ENCODE results near the gene CASKIN2.

Gene CASKIN2

DNA sequence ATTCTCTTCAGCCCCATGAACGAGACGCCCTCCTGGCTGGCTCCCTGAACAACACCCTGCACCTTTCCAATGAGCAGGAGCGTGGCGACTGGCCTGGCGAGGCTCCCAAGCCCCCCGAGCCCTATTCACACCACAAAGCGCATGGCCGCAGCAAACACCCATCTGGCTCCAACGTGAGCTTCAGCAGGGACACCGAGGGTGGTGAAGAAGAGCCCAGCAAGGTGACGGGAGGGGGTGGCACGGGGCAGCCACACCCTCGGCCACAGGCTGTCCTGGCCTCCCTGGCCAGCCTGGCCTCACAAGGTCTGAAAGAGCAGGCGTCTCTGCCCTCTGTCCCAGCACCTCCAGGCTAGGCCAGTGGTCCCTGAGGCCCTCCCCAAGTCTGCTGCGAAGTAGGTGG lies 23.7 kb downstream of the CASKIN2 start:
- TF ChIP-seq TAF1 (IDR thresholded peaks at IDR 0.05; ENCODE audit: low read depth, low read length): no peak
- TF ChIP-seq PAX5 (IDR thresholded peaks at IDR 0.05; ENCODE audit: insufficient read depth, low read length, severe bottlenecking): no peak
- TF ChIP-seq SPI1 (IDR thresholded peaks at IDR 0.05; ENCODE audit: low read depth, low read length): no peak
- TF ChIP-seq POLR2A (IDR thresholded peaks at IDR 0.05; ENCODE audit: low read depth, low read length): no peak
- TF ChIP-seq POU2F2 (IDR thresholded peaks at IDR 0.05; ENCODE audit: low read depth, low read length): no peak
- TF ChIP-seq POLR2AphosphoS5 (IDR thresholded peaks at IDR 0.05; ENCODE audit: low read depth, low read length): no peak
- DNase-seq (ENCODE audit: insufficient read length, low spot score) (no peak), FAIRE-seq (no peak)

DNA sequence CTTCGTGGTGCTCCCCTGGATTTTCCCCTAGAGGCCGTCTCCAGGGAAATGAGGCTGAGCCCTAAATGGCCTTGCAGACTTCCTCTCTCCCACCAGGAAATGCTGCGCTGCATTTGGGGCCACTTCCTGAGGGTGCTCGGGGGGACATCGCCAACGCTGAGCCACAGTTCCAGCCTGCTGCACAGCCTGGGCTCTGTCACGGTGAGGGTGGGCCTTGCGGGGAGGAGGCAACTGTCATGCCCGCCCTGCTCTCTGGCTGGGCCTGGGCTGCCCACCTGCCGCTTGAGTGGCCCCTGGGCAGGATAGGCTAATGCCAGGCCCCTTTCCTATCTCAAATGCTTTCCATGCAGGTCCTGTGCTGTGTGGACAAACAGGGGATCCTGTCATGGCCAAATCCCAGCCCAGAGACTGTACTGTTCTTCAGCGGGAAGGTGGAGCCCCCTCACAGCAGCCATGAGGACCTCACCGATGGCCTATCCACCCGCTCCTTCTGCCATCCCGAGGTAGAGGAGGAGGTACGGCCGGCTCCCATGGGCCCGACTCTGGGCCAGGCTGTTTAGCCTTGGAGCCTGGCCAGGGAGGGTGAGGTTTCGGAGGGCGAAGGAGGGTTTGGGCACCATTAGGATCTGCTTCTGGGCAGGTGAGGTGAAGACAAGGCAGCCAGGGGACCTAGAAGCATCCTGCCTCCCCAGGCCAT lies 24.2 kb downstream of the CASKIN2 start:
- TF ChIP-seq POU2F2 (IDR thresholded peaks at IDR 0.05; ENCODE audit: low read depth, low read length) (no peak), POLR2AphosphoS5 (IDR thresholded peaks at IDR 0.05; ENCODE audit: low read depth, low read length) (no peak), POLR2A (IDR thresholded peaks at IDR 0.05; ENCODE audit: low read depth, low read length) (no peak), TAF1 (IDR thresholded peaks at IDR 0.05; ENCODE audit: low read depth, low read length) (no peak), PAX5 (IDR thresholded peaks at IDR 0.05; ENCODE audit: insufficient read depth, low read length, severe bottlenecking) (no peak), SPI1 (IDR thresholded peaks at IDR 0.05; ENCODE audit: low read depth, low read length) (no peak)
- DNase-seq (ENCODE audit: insufficient read length, low spot score) (no peak), FAIRE-seq (no peak)

DNA sequence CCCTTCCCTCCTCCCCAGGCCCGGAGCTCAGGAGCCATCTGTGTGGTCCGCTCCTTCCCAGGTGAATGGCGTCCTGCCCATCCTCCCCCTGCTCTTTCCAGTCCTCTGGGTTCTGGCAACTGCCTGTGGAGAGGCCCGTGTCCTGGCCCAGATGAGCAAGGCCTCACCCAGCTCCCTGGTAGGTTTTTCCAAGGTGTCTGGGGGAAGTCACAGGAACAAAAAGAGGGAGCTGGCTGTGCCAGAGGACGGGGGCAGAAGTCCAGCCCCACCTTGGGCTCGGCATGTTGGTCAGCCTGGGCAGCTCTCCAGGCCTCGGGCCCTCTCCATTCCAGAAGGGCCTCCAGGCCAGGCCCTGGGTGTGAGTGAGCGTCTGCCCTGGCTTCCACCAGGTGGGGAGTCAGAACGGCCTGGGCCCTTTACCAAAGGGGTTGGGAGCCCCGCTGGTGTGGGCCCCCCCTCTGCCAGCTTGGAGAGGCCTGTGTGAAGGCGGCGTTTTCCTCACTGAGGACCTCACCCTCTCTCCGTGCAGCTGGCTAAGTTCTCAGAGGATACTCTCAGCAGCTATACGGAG lies 25.1 kb downstream of the CASKIN2 start:
- DNase-seq (ENCODE audit: insufficient read length, low spot score) (no peak), FAIRE-seq (no peak)
- TF ChIP-seq PAX5 (IDR thresholded peaks at IDR 0.05; ENCODE audit: insufficient read depth, low read length, severe bottlenecking): no peak
- no peak for TF ChIP-seq SPI1 (IDR thresholded peaks at IDR 0.05; ENCODE audit: low read depth, low read length)
- TF ChIP-seq POLR2A (IDR thresholded peaks at IDR 0.05; ENCODE audit: low read depth, low read length): no peak
- TF ChIP-seq TAF1 (IDR thresholded peaks at IDR 0.05; ENCODE audit: low read depth, low read length): no peak
- no peak for TF ChIP-seq POU2F2 (IDR thresholded peaks at IDR 0.05; ENCODE audit: low read depth, low read length)
- no peak for TF ChIP-seq POLR2AphosphoS5 (IDR thresholded peaks at IDR 0.05; ENCODE audit: low read depth, low read length)

DNA sequence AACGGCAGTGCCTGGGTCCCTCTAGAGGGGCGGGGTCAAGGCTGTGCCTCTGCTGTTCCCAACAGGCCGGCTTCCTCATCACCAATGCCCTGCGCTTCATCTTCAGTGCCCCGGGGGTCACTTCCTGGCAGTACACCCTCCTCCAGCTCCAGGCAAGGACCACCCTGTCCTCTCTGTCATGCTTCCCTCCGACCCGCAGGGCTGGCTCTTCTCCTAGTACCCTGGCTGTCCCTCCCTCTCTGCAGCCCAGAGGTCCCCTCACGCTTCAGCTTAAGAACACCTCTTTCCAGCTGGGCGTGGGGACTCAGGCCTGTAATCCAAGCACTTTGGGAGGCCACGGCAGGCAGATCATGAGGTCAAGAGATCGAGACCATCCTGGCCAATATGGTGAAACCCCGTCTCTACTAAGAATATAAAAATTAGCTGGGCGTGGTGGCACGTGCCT lies 25.8 kb downstream of the CASKIN2 start:
- DNase-seq (ENCODE audit: insufficient read length, low spot score) (no peak), FAIRE-seq (no peak)
- TF ChIP-seq PAX5 (IDR thresholded peaks at IDR 0.05; ENCODE audit: insufficient read depth, low read length, severe bottlenecking): no peak
- TF ChIP-seq POU2F2 (IDR thresholded peaks at IDR 0.05; ENCODE audit: low read depth, low read length): no peak
- no peak for TF ChIP-seq POLR2A (IDR thresholded peaks at IDR 0.05; ENCODE audit: low read depth, low read length)
- TF ChIP-seq POLR2AphosphoS5 (IDR thresholded peaks at IDR 0.05; ENCODE audit: low read depth, low read length): no peak

- DNase-seq (ENCODE audit: insufficient read length, low spot score) (no peak), FAIRE-seq (no peak)
- TF ChIP-seq TAF1 (IDR thresholded peaks at IDR 0.05; ENCODE audit: low read depth, low read length): no peak
- TF ChIP-seq POLR2A (IDR thresholded peaks at IDR 0.05; ENCODE audit: low read depth, low read length): no peak
- TF ChIP-seq SPI1 (IDR thresholded peaks at IDR 0.05; ENCODE audit: low read depth, low read length): no peak
- TF ChIP-seq POU2F2 (IDR thresholded peaks at IDR 0.05; ENCODE audit: low read depth, low read length): no peak
- TF ChIP-seq POLR2AphosphoS5 (IDR thresholded peaks at IDR 0.05; ENCODE audit: low read depth, low read length): no peak
- no peak for TF ChIP-seq PAX5 (IDR thresholded peaks at IDR 0.05; ENCODE audit: insufficient read depth, low read length, severe bottlenecking)
These were observed 26.4 kb downstream of the CASKIN2 start for GRCh38 chr17:75488693-75489510.

DNA sequence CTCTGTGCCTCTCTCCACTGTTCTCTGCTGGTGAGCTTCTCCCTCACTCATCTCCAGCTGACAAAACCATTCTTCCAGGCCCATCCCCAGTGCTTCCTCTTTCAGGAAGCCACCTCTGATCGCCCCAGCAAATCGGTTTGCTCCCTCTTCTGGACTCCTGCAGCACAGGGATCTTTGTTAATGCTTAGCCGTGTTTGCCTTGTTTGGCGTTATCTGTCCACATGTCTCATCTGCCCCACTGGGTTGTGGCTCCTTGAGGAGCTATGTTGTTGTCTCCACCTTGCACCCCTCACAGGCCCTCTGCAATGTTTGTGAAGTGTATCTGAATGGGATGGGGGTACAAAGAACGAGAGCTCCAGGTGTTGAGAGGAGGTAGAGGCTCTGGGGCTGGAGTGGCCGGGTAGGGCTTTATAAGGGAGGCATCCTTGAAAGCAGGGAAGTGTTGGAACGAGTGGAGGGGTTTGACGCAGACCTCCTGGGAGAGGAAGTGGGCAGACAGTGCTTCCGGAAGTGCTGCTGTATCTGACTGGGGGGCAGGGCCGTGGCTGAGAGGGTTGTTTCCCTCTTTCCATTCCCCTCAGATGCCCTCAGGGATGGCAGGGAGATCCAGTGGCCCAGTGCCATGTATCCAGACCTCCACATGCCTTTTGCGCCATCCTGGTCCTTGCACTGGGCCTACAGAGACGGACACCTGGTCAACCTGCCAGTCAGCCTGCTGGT lies 27.8 kb downstream of the CASKIN2 start:
- TF ChIP-seq POLR2AphosphoS5 (IDR thresholded peaks at IDR 0.05; ENCODE audit: low read depth, low read length) (0 out of 2 replicates have a peak, but pooled peaks have one; percentile 24), POLR2A (IDR thresholded peaks at IDR 0.05; ENCODE audit: low read depth, low read length) (0 out of 2 replicates have a peak, but pooled peaks have one; percentile 30), SPI1 (IDR thresholded peaks at IDR 0.05; ENCODE audit: low read depth, low read length) (peak; percentile 89), POU2F2 (IDR thresholded peaks at IDR 0.05; ENCODE audit: low read depth, low read length) (no peak), TAF1 (IDR thresholded peaks at IDR 0.05; ENCODE audit: low read depth, low read length) (peak; percentile 33; the same call in 1 of the 2 replicates), PAX5 (IDR thresholded peaks at IDR 0.05; ENCODE audit: insufficient read depth, low read length, severe bottlenecking) (no peak)
- FAIRE-seq (peak; percentile 92), DNase-seq (ENCODE audit: insufficient read length, low spot score) (peak; percentile 85)

DNA sequence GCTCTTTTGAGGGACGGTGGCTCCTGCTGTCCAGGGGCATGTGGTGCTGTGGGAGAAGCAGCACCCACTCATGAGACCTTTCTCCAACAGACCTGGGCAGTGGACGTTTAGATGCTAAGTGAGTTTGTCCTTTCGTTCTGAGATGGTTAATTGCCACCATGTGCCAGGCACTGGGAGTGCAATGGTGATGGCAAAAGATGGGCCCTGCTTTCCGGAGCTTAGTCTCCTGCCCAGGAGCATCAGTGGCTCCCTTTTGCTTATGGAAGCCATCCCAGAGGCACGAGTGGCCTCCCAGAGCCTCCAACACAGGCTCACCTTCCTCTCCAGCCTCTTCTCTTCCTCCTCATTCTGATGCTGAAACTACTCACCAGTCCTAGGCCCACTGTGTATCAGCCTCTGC lies 28.4 kb downstream of the CASKIN2 start:
- DNase-seq (ENCODE audit: insufficient read length, low spot score): no peak
- peak; percentile 5 for FAIRE-seq
- no peak for TF ChIP-seq POU2F2 (IDR thresholded peaks at IDR 0.05; ENCODE audit: low read depth, low read length)
- no peak for TF ChIP-seq TAF1 (IDR thresholded peaks at IDR 0.05; ENCODE audit: low read depth, low read length)
- TF ChIP-seq PAX5 (IDR thresholded peaks at IDR 0.05; ENCODE audit: insufficient read depth, low read length, severe bottlenecking): no peak
- TF ChIP-seq SPI1 (IDR thresholded peaks at IDR 0.05; ENCODE audit: low read depth, low read length): no peak
- no peak for TF ChIP-seq POLR2A (IDR thresholded peaks at IDR 0.05; ENCODE audit: low read depth, low read length)
- no peak for TF ChIP-seq POLR2AphosphoS5 (IDR thresholded peaks at IDR 0.05; ENCODE audit: low read depth, low read length)

GRCh38 chr17:75486151-75486550 lies 29.2 kb downstream of the CASKIN2 start:
- no peak for DNase-seq (ENCODE audit: insufficient read length, low spot score)
- FAIRE-seq: no peak
- no peak for TF ChIP-seq POLR2AphosphoS5 (IDR thresholded peaks at IDR 0.05; ENCODE audit: low read depth, low read length)
- TF ChIP-seq SPI1 (IDR thresholded peaks at IDR 0.05; ENCODE audit: low read depth, low read length): no peak
- no peak for TF ChIP-seq POU2F2 (IDR thresholded peaks at IDR 0.05; ENCODE audit: low read depth, low read length)
- TF ChIP-seq POLR2A (IDR thresholded peaks at IDR 0.05; ENCODE audit: low read depth, low read length): no peak

Measured in GM12891 (cell line).